Activated naive CD4-positive, alpha-beta T cell treated with anti-CD3 and anti-CD28 coated beads, Interleukin-2, amount 50 U/mL, for 24 hours (primary cell): ENCODE data around the gene ANKMY2.
A peak's percentile ranks its signal among the peaks of the same experiment; 100 is the strongest.

Experiments
- H3K27ac Mint-ChIP-seq: one replicate; pipeline ENCODE4 v1.8.0; 2021; ENCODE audit warnings: mild to moderate bottlenecking, mixed read lengths
- H3K27me3 Mint-ChIP-seq: one replicate; pipeline ENCODE4 v1.8.0; 2021; ENCODE audit warnings: mixed read lengths
- H3K36me3 Mint-ChIP-seq: one replicate; pipeline ENCODE4 v1.8.0; 2021; ENCODE audit warnings: mixed read lengths
- H3K4me1 Mint-ChIP-seq: one replicate; pipeline ENCODE4 v1.8.0; 2021; ENCODE audit warnings: mixed read lengths
- H3K4me3 Mint-ChIP-seq: one replicate; pipeline ENCODE4 v1.8.0; 2021; ENCODE audit warnings: mild to moderate bottlenecking, mixed read lengths
- H3K9me3 Mint-ChIP-seq: one replicate; pipeline ENCODE4 v1.8.0; 2021; ENCODE audit warnings: mixed read lengths

Gene ANKMY2

DNA sequence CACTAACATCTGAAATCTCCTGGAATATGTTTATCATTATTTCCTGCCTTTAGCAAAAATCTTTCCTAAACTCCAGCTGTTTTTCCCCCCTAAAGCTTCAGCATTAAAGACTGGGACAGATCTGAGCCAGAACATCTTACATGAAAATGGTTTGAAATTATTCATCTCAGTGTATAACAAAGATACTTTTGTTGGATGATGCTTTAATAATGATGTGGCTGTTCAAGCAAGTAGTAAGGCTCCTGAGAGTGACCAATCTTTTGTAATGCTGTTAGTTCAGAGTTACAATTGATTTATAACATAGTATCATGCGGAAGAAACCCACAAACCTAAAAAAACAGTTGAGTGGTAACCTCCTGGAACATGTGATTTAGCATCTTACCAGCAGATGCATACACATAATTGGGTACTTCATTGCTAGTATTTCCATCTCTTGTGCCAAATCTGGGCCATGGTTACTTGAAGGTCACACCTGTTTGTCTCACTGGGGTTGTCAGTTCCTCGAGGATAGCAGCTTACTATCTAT, 1.9 kb upstream of the ANKMY2 start:
- Mint-ChIP-seq H3K4me3 (peak overlapping the region; percentile 96), H3K36me3 (peaks cover 13% of the 10 kb centered on the region), H3K27me3 (no peaks in the 10 kb centered on the region), H3K4me1 (peaks cover 79% of the 10 kb centered on the region), H3K27ac (peak overlapping the region; percentile 10), H3K9me3 (no peaks in the 10 kb centered on the region)

DNA sequence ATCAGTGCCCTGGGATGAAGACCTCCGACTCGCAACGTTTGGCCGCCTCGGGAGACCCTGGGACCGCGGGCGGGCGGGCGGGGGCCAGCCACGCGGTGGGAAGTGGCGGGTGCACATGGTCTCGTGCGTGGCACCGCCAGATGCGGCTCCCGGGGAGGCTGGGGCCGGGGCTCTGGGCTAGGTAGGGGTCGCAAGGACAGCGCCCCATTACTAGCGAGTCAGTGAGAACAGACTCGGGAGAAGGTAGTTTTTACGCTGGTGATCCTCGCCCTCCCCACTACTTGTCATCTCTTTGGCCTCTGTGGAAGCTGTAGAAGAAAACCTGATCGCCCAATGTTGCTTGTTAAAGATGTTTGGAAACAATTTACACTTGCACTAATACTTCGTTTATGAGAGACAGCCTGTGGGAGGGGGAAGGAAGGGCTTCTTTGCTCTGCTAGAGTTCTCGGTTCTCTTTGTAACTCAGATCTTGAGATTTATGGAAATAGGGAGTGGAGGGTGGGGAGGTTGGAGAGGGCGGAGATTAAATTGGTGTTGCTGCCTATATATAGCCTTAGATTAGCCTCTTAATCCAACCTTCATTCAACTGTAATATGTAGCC, 1.0 kb upstream of the ANKMY2 start:
- Mint-ChIP-seq H3K4me3 (peak overlapping the region; percentile 96), H3K4me1 (peaks cover 70% of the 10 kb centered on the region), H3K36me3 (peaks cover 13% of the 10 kb centered on the region), H3K9me3 (no peaks in the 10 kb centered on the region), H3K27me3 (no peaks in the 10 kb centered on the region), H3K27ac (peak overlapping the region; percentile 99)

DNA sequence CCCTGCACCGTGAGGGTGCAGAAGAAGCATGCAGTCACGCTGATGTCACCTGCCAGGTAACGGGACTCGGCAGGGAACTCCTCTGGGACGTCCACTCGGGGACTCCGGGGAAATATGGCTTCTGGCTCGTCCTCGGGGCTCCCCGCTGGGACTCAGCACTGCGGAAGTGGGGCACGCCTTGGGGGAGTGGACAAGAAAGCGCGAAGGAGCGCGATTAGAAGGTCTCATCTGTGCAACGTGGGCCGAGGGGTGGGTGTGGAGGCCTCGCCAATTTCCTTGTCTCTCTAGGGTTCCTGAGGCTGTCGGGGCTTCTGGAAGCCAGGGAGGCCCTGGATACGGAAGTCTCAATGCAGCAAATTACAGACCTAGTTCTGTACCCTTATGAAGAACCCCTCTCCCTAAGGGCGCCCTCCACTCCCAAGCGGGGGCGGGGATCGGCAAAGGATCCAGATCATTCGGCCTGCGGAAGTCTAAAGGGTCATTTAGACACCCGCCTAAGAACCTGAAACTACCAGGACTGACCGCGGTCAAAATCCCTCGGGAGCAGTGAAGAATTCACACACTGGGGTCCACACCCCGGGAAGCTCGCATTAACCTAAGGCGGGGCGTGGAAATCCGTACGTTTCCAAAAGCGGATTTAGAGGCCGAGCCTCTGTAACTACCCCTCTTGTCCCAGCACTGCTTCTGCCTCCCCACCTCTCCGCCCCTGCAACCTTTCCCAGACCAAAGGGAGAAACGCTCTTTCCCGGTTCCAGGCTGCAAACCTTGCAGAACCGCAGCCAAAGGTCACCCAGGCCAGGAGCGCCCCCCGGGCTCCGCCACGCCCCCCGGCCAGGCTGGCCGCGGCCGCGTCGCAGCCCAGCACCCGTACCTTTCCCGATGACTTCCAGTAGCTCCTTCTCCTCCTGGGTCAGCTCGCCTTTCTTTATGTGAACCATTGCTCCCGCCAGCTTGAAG, 640 bp downstream of the ANKMY2 start:
- Mint-ChIP-seq H3K27ac (peak overlapping the region; percentile 99), H3K4me3 (peak overlapping the region; percentile 96), H3K36me3 (peaks cover 10% of the 10 kb centered on the region), H3K27me3 (no peaks in the 10 kb centered on the region), H3K9me3 (no peaks in the 10 kb centered on the region), H3K4me1 (peaks cover 55% of the 10 kb centered on the region)

DNA sequence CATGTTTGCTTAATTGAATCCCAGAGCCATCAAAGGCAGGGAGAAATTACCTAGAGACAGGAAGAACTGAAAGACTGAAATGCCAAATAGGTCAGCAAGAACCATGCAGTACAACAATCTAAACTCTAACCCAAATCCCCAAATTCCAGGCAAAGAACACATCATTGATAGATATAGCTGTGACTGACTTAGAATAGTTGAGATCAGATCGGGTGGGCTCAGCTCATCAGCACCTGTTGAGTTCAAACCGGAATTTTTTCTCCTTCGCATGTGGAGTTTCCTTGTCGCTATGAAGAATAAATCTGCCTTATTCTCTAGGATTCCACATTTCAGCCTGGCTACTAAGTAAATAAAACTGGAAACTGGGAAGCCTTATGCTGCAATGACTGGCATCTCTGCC, 1.4 kb downstream of the ANKMY2 start:
- Mint-ChIP-seq H3K36me3 (peaks cover 10% of the 10 kb centered on the region), H3K4me3 (peak overlapping the region; percentile 96), H3K4me1 (peaks cover 47% of the 10 kb centered on the region), H3K27ac (peak overlapping the region; percentile 3), H3K9me3 (no peaks in the 10 kb centered on the region), H3K27me3 (no peaks in the 10 kb centered on the region)

DNA sequence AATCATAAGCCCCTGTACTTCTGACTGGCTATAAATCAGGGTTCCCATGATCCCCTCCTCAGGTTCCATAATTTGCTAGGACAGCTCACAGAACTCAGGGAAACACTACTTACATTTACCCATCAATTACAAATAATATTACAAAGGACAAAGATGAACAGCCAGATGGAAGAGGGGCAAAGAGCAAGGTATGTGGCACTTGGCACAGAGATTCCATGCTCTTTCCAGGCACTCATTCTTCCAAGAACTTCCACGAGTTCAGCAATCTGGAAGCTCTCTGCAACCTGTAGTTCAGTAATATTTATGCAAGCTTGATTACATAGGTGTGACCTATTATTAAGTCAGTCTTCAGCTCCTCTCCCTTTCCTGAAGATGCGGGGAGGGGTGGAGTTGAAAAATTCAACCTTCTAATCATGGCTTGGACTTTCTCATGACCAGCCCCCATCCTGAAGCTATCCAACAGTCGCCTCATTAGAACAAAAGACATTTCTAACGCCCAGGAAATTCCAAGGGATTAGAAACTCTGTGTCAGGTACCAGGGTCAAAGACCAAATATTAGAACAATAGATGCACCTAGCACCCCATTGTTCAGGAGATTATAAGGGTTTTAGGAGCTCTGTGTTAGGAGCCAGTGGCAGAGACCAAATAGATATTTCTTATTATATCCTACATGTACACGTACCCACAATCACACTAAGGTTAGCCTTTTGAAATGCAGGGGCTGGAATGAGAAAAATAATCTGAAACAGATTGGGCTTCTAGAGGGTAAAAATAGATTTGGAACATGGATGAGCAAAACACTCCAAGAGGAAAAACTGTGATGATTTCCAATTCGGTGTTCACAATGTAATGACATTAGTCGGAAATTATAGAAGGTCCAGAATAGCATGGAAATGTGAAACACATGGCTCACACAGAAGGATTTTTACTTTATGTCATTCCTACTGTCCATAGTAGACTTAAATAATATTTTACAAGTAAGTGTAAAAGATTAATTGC, 7.0 kb downstream of the ANKMY2 start:
- H3K36me3 Mint-ChIP-seq = peaks cover 12% of the 10 kb centered on the region
- H3K4me3 Mint-ChIP-seq = no peak overlapping the region
- no peaks in the 10 kb centered on the region for H3K27me3 Mint-ChIP-seq
- no peak overlapping the region for H3K27ac Mint-ChIP-seq
- no peaks in the 10 kb centered on the region for H3K9me3 Mint-ChIP-seq
- peaks cover 14% of the 10 kb centered on the region for H3K4me1 Mint-ChIP-seq

DNA sequence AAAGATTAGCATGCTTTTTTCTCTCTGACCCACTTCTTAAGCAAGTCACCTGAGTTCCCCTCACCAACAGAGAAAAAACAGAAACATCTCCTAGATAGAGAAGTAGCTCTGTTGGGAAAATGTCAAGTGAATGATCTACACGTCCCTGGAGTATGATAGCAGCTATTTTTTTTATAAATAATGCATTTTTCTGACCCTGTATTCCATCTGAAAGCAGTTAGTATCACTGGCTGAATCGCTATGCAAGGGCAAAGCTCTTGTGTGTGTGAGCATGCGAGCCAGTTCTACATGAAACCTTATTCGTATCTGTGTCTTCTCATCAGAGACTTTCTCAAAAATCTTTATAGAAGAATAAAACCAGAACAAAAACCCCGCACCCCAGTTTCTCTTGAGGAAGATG, 8.2 kb downstream of the ANKMY2 start:
- no peak overlapping the region for H3K4me3 Mint-ChIP-seq
- H3K9me3 Mint-ChIP-seq = no peaks in the 10 kb centered on the region
- H3K4me1 Mint-ChIP-seq = peaks cover 3% of the 10 kb centered on the region
- peaks cover 12% of the 10 kb centered on the region for H3K36me3 Mint-ChIP-seq
- no peaks in the 10 kb centered on the region for H3K27me3 Mint-ChIP-seq
- no peak overlapping the region for H3K27ac Mint-ChIP-seq

DNA sequence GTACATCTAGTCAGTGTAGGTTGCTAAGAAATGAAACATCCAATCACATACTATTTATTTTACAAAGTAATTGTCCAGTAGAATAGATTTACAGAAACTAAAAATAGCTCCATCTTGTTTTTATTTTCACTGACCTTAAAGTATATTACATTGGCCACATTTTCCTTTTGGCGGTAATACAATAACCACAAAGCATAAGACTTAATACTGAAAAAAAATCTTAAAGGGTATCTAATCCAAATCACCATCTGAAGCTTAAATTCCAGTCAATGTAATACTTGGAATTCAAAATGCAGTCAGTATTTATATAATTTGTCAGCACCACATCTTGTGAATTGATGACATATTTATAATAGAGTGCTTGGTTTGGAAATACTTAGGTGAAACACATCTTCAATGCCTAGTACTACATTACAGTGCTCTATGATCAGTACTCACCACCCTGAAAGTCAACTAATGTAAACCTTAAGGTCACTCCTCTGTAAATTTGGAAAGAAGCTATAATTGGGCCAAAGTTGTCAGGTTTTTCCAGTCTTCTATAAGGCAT, 8.9 kb downstream of the ANKMY2 start:
- Mint-ChIP-seq H3K27me3 (no peaks in the 10 kb centered on the region), H3K27ac (no peak overlapping the region), H3K4me1 (peaks cover 3% of the 10 kb centered on the region), H3K9me3 (no peaks in the 10 kb centered on the region), H3K4me3 (no peak overlapping the region), H3K36me3 (peaks cover 17% of the 10 kb centered on the region)

DNA sequence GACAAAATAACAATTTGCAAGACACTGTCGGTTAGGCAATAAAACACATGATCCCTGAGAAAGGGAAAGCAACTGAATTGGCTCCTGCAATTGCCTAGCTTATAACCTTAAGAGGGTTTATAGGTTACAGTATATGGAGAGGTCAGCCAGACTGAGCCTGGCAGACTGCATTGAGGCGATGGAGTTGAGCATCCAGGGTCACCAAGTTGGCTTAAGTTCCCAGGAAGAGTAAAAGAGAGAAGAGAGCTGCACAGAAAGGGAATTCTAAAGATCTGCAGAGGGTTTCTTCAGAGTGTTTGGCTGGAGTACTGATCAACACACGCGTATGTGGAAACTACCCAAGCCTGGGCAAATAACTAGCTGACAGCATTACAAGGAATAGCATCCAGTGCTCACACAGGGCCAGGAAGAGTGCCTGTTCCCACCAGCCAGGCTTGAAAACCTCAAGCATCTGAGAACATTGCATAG, 11.2 kb downstream of the ANKMY2 start:
- Mint-ChIP-seq H3K4me1 (peaks cover 3% of the 10 kb centered on the region), H3K27me3 (no peaks in the 10 kb centered on the region), H3K36me3 (peaks cover 19% of the 10 kb centered on the region), H3K4me3 (no peak overlapping the region), H3K27ac (no peak overlapping the region), H3K9me3 (no peaks in the 10 kb centered on the region)

DNA sequence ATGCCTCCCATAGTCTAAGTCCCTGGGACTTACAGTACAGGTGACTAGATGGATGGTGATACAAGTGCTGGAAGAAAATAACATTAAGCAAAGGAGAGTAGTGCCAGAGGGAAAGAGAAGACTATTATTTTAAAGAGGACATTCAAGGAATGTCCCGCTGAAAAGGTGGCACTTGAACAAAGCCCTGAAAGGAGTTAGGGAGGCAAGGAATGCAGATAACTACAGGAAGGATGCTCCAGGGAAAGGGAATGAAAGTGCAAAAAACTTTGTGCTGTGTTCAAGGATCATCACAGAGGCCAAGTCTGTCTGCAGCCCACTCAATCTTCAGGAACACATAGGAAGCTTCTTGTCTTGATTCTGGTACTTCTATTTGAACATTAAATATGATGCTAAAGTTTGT, 14.9 kb downstream of the ANKMY2 start:
- H3K4me1 Mint-ChIP-seq = peaks cover 3% of the 10 kb centered on the region
- H3K9me3 Mint-ChIP-seq = no peaks in the 10 kb centered on the region
- H3K4me3 Mint-ChIP-seq = no peak overlapping the region
- no peaks in the 10 kb centered on the region for H3K27me3 Mint-ChIP-seq
- peaks cover 19% of the 10 kb centered on the region for H3K36me3 Mint-ChIP-seq
- no peak overlapping the region for H3K27ac Mint-ChIP-seq

DNA sequence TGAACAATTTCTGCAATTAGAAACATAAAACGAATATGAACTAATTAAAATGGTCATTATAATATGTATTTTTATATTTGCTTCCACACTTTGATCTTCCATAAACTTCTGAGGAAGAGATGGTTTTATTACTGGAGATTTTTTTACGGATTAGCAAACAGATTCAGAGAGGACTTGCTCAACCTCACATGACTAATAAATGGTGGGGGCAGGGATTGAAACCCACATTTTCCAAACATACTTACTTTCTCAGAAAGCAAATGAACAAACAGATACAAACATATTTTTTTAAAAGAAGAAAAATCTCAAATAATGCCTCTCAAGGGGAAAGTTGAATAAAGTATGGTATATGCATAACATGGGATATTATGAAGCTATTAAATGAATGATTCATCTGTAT, 18.3 kb downstream of the ANKMY2 start:
- Mint-ChIP-seq H3K4me3 (no peak overlapping the region), H3K9me3 (no peaks in the 10 kb centered on the region), H3K4me1 (peaks cover 4% of the 10 kb centered on the region), H3K27ac (no peak overlapping the region), H3K27me3 (no peaks in the 10 kb centered on the region), H3K36me3 (peaks cover 13% of the 10 kb centered on the region)

DNA sequence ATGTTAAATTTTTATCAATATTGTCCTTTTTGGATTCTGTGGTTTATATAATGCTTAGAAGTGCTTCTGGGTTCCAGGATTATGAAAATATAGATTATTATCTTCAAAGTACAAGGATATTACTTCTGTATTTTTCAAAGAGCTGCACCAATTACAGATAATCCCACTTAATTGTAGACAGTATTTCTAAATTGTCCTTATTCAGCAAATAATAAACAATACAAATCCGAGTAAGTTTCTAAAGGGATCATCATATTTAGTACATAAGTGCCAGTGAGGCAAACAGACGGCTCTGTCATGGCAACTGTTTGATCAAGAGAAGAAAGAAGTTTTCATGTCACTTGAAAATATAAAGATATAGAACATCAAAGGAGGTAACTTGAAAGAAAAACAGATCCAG, 19.2 kb downstream of the ANKMY2 start:
- H3K27ac Mint-ChIP-seq = no peak overlapping the region
- no peaks in the 10 kb centered on the region for H3K9me3 Mint-ChIP-seq
- no peaks in the 10 kb centered on the region for H3K27me3 Mint-ChIP-seq
- H3K4me3 Mint-ChIP-seq = no peak overlapping the region
- peaks cover 4% of the 10 kb centered on the region for H3K4me1 Mint-ChIP-seq
- H3K36me3 Mint-ChIP-seq = peaks cover 12% of the 10 kb centered on the region

DNA sequence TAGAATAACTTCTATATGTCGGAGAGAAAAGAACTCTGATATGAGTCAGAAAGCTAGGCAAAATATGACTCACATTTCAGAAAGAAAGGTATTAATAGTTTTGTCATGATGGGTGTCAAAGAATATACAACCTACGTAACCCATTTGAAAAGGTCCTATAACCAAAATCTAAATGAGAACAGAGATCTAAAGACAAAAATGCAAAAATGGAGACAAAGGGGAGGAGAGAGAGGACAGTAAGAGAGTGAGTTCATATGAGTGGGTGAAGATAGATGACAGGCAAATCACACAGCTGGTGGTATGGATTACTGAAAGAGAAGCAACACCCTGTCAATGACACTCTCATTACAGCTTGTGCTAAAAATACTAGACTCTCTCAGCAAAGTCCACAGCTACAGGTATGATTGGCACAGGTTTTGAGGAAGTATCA, 25.6 kb downstream of the ANKMY2 start:
- Mint-ChIP-seq H3K9me3 (no peaks in the 10 kb centered on the region), H3K4me3 (peak overlapping the region; percentile 48), H3K4me1 (peaks cover 26% of the 10 kb centered on the region), H3K27me3 (no peaks in the 10 kb centered on the region), H3K36me3 (peaks cover 16% of the 10 kb centered on the region), H3K27ac (peak overlapping the region; percentile 92)

DNA sequence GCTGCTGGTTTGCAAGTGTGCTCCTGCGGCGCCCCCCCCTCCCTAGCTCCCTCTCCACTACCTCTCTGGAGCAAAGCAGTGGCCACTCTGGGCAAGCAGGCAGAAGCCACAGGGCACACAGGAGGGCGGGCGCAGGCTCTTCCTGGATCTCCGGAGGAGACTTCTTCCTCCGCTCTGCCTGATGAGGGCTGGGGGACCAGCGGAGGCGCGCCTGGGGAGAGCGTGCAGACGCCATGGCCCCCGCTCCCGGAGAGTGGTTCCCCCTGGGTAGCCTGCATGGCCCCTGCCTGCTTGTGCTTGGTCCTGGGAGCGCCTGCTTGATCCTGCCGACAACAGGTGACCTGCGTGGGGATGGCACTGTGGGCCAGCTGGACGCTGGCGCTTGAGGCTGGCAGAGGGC, 29.0 kb downstream of the ANKMY2 start:
- Mint-ChIP-seq H3K36me3 (peaks cover 14% of the 10 kb centered on the region), H3K27ac (no peak overlapping the region), H3K27me3 (no peaks in the 10 kb centered on the region), H3K4me3 (no peak overlapping the region), H3K9me3 (no peaks in the 10 kb centered on the region), H3K4me1 (peaks cover 27% of the 10 kb centered on the region)

DNA sequence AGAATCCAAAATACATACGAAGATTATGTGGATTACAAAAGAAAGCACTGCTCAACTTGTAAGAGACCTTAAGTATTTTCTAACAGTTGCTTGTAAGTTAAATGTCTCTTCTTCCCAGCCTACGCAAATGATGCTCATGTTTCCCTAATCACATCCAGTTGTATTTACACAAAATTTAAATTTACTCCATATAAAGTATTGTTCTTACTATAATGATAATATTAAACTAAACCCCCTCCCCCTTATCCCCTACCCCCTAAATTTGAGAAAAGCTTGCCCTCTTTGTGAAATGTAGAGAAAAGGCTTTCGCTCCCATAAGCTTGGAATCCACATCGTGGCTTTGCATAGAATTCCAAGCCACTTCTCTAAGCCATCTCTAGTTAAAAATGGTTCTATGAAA, 29.4 kb downstream of the ANKMY2 start:
- Mint-ChIP-seq H3K4me1 (peaks cover 27% of the 10 kb centered on the region), H3K9me3 (no peaks in the 10 kb centered on the region), H3K27ac (no peak overlapping the region), H3K4me3 (no peak overlapping the region), H3K36me3 (peaks cover 14% of the 10 kb centered on the region), H3K27me3 (no peaks in the 10 kb centered on the region)

DNA sequence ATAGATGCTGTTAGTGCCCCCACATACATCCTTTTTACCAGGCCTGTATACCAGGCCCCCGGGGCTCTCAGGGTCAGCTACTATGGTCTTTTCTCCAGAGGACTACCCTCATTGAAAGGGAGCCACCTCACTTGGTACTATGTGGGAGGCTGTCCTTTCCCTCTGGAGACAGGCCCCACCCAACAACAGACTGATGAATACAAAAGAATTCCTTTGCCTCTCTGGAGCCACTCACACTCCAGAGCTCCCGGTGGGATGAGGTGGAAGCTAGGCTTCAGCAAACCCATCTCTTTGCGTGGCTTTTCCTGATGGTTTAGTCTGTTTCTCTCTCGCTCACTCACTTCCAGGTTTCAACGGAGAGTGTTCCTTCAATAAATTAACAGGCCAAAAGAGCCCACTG, 30.3 kb downstream of the ANKMY2 start:
- Mint-ChIP-seq H3K4me1 (peaks cover 20% of the 10 kb centered on the region), H3K36me3 (peaks cover 14% of the 10 kb centered on the region), H3K27me3 (no peaks in the 10 kb centered on the region), H3K27ac (no peak overlapping the region), H3K9me3 (no peaks in the 10 kb centered on the region), H3K4me3 (no peak overlapping the region)
